IMR-90 (cell line): Measurements from ENCODE around the gene ANXA4. TPM values are rescaled to one million over a fixed set of nuclear protein-coding genes. Genes with fewer than 3 reads are reported as not detected.

ENCODE experiments used
- ATAC-seq: fragments of 200-7000 bp; cut with Tn5 transposase; 2 replicates; pipeline ENCODE4 v1.9.1; 2020; ENCODE audit warnings: low read depth, mild to moderate bottlenecking, moderate library complexity
- BruUV-seq: library from RNA; stranded (reverse); fragments of 400-500 nt; replicated peaks from 2 replicates; lab custom pipeline; 2021; lab: Mats Ljungman, UMichigan
- CTCF ChIA-PET: fragments of 300-600 bp; formaldehyde crosslinking; extraction: SDS; loops from one replicate; lab custom pipeline; 2021; ENCODE audit warnings: antibody characterized with exemption; lab: Yijun Ruan, JAX
- POLR2A ChIA-PET: fragments of 300-600 bp; sonication (Branson Sonifier 250); formaldehyde crosslinking; loops from one replicate; lab custom pipeline; 2022; ENCODE audit warnings: antibody characterized with exemption; ENCODE audit not compliant: unreplicated experiment; lab: Charles Lee
- DNase-seq: peaks from one replicate; pipeline ENCODE4 v3.0.0; 2013
- H2AFZ ChIP-seq: replicated peaks from 2 replicates; pipeline ENCODE3; 2013; ENCODE audit warnings: low read length, mild to moderate bottlenecking; ENCODE audit not compliant: poor library complexity
- H2AK5ac ChIP-seq: 2 replicates; pipeline ENCODE4 v1.6.1; 2013; ENCODE audit warnings: low read depth, low read length, inconsistent platforms
- H2AK9ac ChIP-seq: replicated peaks from 2 replicates; pipeline ENCODE3; 2013; ENCODE audit warnings: mild to moderate bottlenecking, low read depth, low read length, moderate library complexity; ENCODE audit not compliant: poor library complexity
- H2BK120ac ChIP-seq: 2 replicates; pipeline ENCODE4 v1.6.1; 2013; ENCODE audit warnings: low read depth, low read length, inconsistent platforms
- H2BK15ac ChIP-seq: 3 replicates; pipeline ENCODE4 v1.6.1; 2013; ENCODE audit warnings: low read depth, low read length, inconsistent platforms
- H2BK20ac ChIP-seq: 2 replicates; pipeline ENCODE4 v1.6.1; 2013; ENCODE audit warnings: low read depth, mild to moderate bottlenecking, inconsistent platforms, low read length, moderate library complexity
- H2BK5ac ChIP-seq: 2 replicates; pipeline ENCODE4 v1.6.1; 2013; ENCODE audit warnings: mild to moderate bottlenecking, low read depth, low read length, inconsistent platforms; ENCODE audit not compliant: poor library complexity, severe bottlenecking
- H3K14ac ChIP-seq: replicated peaks from 2 replicates; pipeline ENCODE4 v1.6.1; 2013; ENCODE audit warnings: low read depth, low read length, inconsistent platforms
- H3K18ac ChIP-seq: 2 replicates; pipeline ENCODE4 v1.6.1; 2013; ENCODE audit warnings: low read depth, low read length, control low read depth
- H3K23ac ChIP-seq: 2 replicates; pipeline ENCODE4 v1.6.1; 2013; ENCODE audit warnings: low read depth, low read length, inconsistent platforms
- H3K27ac ChIP-seq: 2 replicates; pipeline ENCODE4 v1.5.1; 2013; ENCODE audit warnings: mild to moderate bottlenecking, control low read depth, low read length; ENCODE audit not compliant: insufficient read depth
- H3K27me3 ChIP-seq: 2 replicates; pipeline ENCODE4 v1.6.1; 2013; ENCODE audit warnings: low read length; ENCODE audit not compliant: control insufficient read depth, insufficient read depth
- H3K36me3 ChIP-seq: 2 replicates; pipeline ENCODE4 v1.6.1; 2013; ENCODE audit warnings: low read length, mixed read lengths; ENCODE audit not compliant: control insufficient read depth, insufficient read depth
- H3K4ac ChIP-seq: 2 replicates; pipeline ENCODE4 v1.6.1; 2013; ENCODE audit warnings: low read depth, low read length, inconsistent platforms
- H3K4me1 ChIP-seq: 2 replicates; pipeline ENCODE4 v1.6.1; 2013; ENCODE audit warnings: low read length, mixed read lengths; ENCODE audit not compliant: control insufficient read depth, insufficient read depth
- H3K4me2 ChIP-seq: 2 replicates; pipeline ENCODE4 v1.6.1; 2013; ENCODE audit warnings: low read depth, mild to moderate bottlenecking, control low read depth, low read length, moderate library complexity
- H3K4me3 ChIP-seq: 2 replicates; pipeline ENCODE4 v1.5.1; 2013; ENCODE audit warnings: low read depth, mild to moderate bottlenecking, control low read depth, low read length, moderate library complexity; ENCODE audit not compliant: insufficient read depth
- H3K56ac ChIP-seq: 2 replicates; pipeline ENCODE4 v1.6.1; 2013; ENCODE audit warnings: low read length, inconsistent platforms; ENCODE audit not compliant: insufficient read depth; ENCODE audit errors: extremely low read depth
- H3K79me1 ChIP-seq, 2 experiments: 2 replicates each; pipeline ENCODE4 v1.6.1; 2013; ENCODE audit warnings: low read length in 2 of 2, inconsistent platforms in 1 of 2, low read depth in 1 of 2
- H3K9ac ChIP-seq: 2 replicates; pipeline ENCODE4 v1.6.1; 2013; ENCODE audit warnings: low read depth, low read length, control low read depth
- H3K9me1 ChIP-seq: 2 replicates; pipeline ENCODE4 v1.6.1; 2013; ENCODE audit warnings: low read length, inconsistent platforms; ENCODE audit not compliant: insufficient read depth
- H3K9me3 ChIP-seq: 2 replicates; pipeline ENCODE4 v1.6.1; 2013; ENCODE audit warnings: low read length; ENCODE audit not compliant: control insufficient read depth, insufficient read depth
- H4K20me1 ChIP-seq: 2 replicates; pipeline ENCODE4 v1.6.1; 2013; ENCODE audit warnings: low read length, inconsistent platforms; ENCODE audit not compliant: insufficient read depth
- H4K5ac ChIP-seq: 2 replicates; pipeline ENCODE4 v1.6.1; 2013; ENCODE audit warnings: mild to moderate bottlenecking, low read depth, low read length, control low read depth
- H4K8ac ChIP-seq, 2 experiments: 2 replicates each; pipeline ENCODE4 v1.6.1; 2013; ENCODE audit warnings: low read depth in 2 of 2, low read length in 2 of 2, control low read depth in 1 of 2, inconsistent platforms in 1 of 2
- H4K91ac ChIP-seq: 2 replicates; pipeline ENCODE4 v1.6.1; 2013; ENCODE audit warnings: low read depth, low read length, inconsistent platforms; ENCODE audit not compliant: insufficient read depth
- BHLHE40 ChIP-seq: fragments of 150-350 bp; IDR thresholded peaks from 2 replicates; pipeline ENCODE4 v1.6.1; 2016; ENCODE audit warnings: mild to moderate bottlenecking, low read depth, low read length
- CHD1 ChIP-seq: IDR thresholded peaks from 2 replicates; pipeline ENCODE4 v1.6.1; 2012; ENCODE audit warnings: low read depth, low read length, improper control_type of control experiment
- CTCF ChIP-seq: conservative IDR thresholded peaks from 2 replicates; pipeline ENCODE4 v1.5.1; 2012; ENCODE audit warnings: mild to moderate bottlenecking, low read depth, low read length, improper control_type of control experiment
- ELK1 ChIP-seq: fragments of 150-350 bp; IDR thresholded peaks from 2 replicates; pipeline ENCODE4 v1.6.1; 2016; ENCODE audit warnings: low read depth, mild to moderate bottlenecking, low read length, moderate library complexity, borderline replicate concordance
- FOS ChIP-seq: fragments of 150-350 bp; IDR thresholded peaks from 2 replicates; pipeline ENCODE4 v1.6.1; 2016; ENCODE audit warnings: low read depth, low read length
- MAFK ChIP-seq: IDR thresholded peaks from 2 replicates; pipeline ENCODE4 v1.6.1; 2012; ENCODE audit warnings: low read depth, low read length, improper control_type of control experiment
- MAZ ChIP-seq: IDR thresholded peaks from 2 replicates; pipeline ENCODE4 v1.6.1; 2012; ENCODE audit warnings: low read depth, mild to moderate bottlenecking, low read length, improper control_type of control experiment, moderate library complexity, borderline replicate concordance
- MXI1 ChIP-seq: IDR thresholded peaks from 2 replicates; pipeline ENCODE4 v1.6.1; 2012; ENCODE audit warnings: low read depth, mild to moderate bottlenecking, low read length, moderate library complexity, borderline replicate concordance
- NFE2L2 ChIP-seq: fragments of 150-350 bp; IDR thresholded peaks from 2 replicates; pipeline ENCODE4 v1.6.1; 2016; ENCODE audit warnings: low read depth, mild to moderate bottlenecking, low read length
- POLR2A ChIP-seq: IDR thresholded peaks from 2 replicates; pipeline ENCODE4 v1.6.1; 2012; ENCODE audit warnings: mild to moderate bottlenecking, low read depth, low read length
- RAD21 ChIP-seq: IDR thresholded peaks from 2 replicates; pipeline ENCODE4 v1.6.1; 2012; ENCODE audit warnings: low read length, improper control_type of control experiment
- RCOR1 ChIP-seq: IDR thresholded peaks from 2 replicates; pipeline ENCODE4 v1.6.1; 2012; ENCODE audit warnings: mild to moderate bottlenecking, low read length, improper control_type of control experiment; ENCODE audit not compliant: insufficient replicate concordance
- RFX5 ChIP-seq: IDR thresholded peaks from 2 replicates; pipeline ENCODE4 v1.8.0; 2012; ENCODE audit warnings: low read depth, mild to moderate bottlenecking, low read length, moderate library complexity
- SMC3 ChIP-seq: fragments of 150-350 bp; IDR thresholded peaks from 2 replicates; pipeline ENCODE4 v1.6.1; 2016; ENCODE audit warnings: low read depth, mild to moderate bottlenecking, antibody characterized with exemption, low read length, moderate library complexity
- USF2 ChIP-seq: fragments of 150-350 bp; IDR thresholded peaks from 2 replicates; pipeline ENCODE4 v1.6.1; 2017; ENCODE audit warnings: mild to moderate bottlenecking, antibody characterized with exemption, low read length, low read depth
- WGBS, 2 experiments: methylation state at CpG; one replicate each; pipeline versions ENCODE4 v1.1.5 to v1.1.7; 2013; ENCODE audit warnings: missing lambda C conversion rate in 2 of 2; ENCODE audit not compliant: insufficient read length in 1 of 2; ENCODE audit errors: extremely low coverage in 2 of 2; 5-methylcytosine and 5-hydroxymethylcytosine counted together
- dilution Hi-C: fragments of 300-500 bp; cut with HindIII; formaldehyde crosslinking; loops from one replicate; pipeline ENCODE4 v1.14.3; 2018; ENCODE audit warnings: low sequenced_read_pairs; ENCODE audit not compliant: unreplicated experiment
- in situ Hi-C: fragments of 300-500 bp; cut with MboI; formaldehyde crosslinking; loops from 3 replicates; pipeline ENCODE4 v1.14.3; 2019; ENCODE audit warnings: low sequenced_read_pairs, inconsistent platforms, mixed read lengths
- intact Hi-C: fragments of 100-400 bp; cut with micrococcal nuclease; formaldehyde crosslinking; loops from 2 replicates; pipeline ENCODE4 v1.10.0; 2022
- polyA plus RNA-seq, 3 experiments: library from polyadenylated mRNA; depleted of rRNA; stranded (reverse); fragments of >200 nt; gene quantifications; 2 replicates each; pipeline ENCODE4 v1.2.3, GENCODE V29; 2012; ENCODE audit warnings: low replicate concordance in 1 of 3
- total RNA-seq: library from RNA; depleted of rRNA; stranded (reverse); fragments of >200 nt; gene quantifications from 2 replicates; pipeline ENCODE4 v1.2.3, GENCODE V29; 2012

Gene ANXA4
- total and polyA plus RNA-seq, 2 of the 4 experiments (the other 2 are of a cell fraction) = 22.2 to 72.0 TPM

- WGBS, 2 experiments = no CpG with 5 or more reads among the region's 1 CpG
- no peak overlapping the region for H2BK120ac ChIP-seq
- no peaks in the 10 kb centered on the region for H3K9me3 ChIP-seq
- H2BK20ac ChIP-seq = no peak overlapping the region
- H3K36me3 ChIP-seq = no peaks in the 10 kb centered on the region
- H2BK15ac ChIP-seq = no peak overlapping the region
- in situ Hi-C loops (loop anchor here (25.0 kb wide), 1 partner anchor 329 kb away; no protein-coding TSS in a partner anchor), dilution Hi-C loops (no loop called here), intact Hi-C loops (no loop called here)
- no peak overlapping the region for H3K9ac ChIP-seq
- H4K8ac ChIP-seq = no peak overlapping the region
- no peak overlapping the region for H4K5ac ChIP-seq
- no peak overlapping the region for H3K56ac ChIP-seq
- no peak overlapping the region for H3K4ac ChIP-seq
- ATAC-seq (no peak), DNase-seq (peak; percentile 34)
- BruUV-seq = no TSS peak
- H2AFZ ChIP-seq = no peak overlapping the region
- no peak overlapping the region for H4K91ac ChIP-seq
- no peak overlapping the region for H2AK9ac ChIP-seq
- H3K27me3 ChIP-seq = no peaks in the 10 kb centered on the region
- H3K23ac ChIP-seq = no peak overlapping the region
- no peaks in the 10 kb centered on the region for H3K79me1 ChIP-seq
- H3K4me1 ChIP-seq = peaks cover 2% of the 10 kb centered on the region; the same call in 1 of the 2 replicates
- H3K4me3 ChIP-seq = no peak overlapping the region
- POLR2A ChIA-PET = interaction anchor here (0.6 kb wide), 2 partner anchors 87 to 88 kb away, joined by 3 read pairs; no protein-coding TSS in a partner anchor
- no peak overlapping the region for H2AK5ac ChIP-seq
- no peak overlapping the region for H3K18ac ChIP-seq
- H3K27ac ChIP-seq = no peak overlapping the region
- H3K9me1 ChIP-seq = peaks cover 2% of the 10 kb centered on the region; the same call in 1 of the 2 replicates
- H2BK5ac ChIP-seq = no peak overlapping the region
- no peak overlapping the region for H3K4me2 ChIP-seq
- no peaks in the 10 kb centered on the region for H4K20me1 ChIP-seq
- CTCF ChIA-PET = interaction anchor here (0.6 to 6.2 kb wide), 3 partner anchors 8 to 85 kb away, joined by 3 to 31 read pairs (median 8); no protein-coding TSS in a partner anchor
- H3K14ac ChIP-seq = no peak overlapping the region
- no peak for TF ChIP-seq SMC3
- no peak for TF ChIP-seq RFX5
- TF ChIP-seq FOS = no peak
- no peak for TF ChIP-seq MAZ
- no peak for TF ChIP-seq POLR2A
- TF ChIP-seq RCOR1 = no peak
- TF ChIP-seq CHD1 = no peak
- no peak for TF ChIP-seq NFE2L2
- no peak for TF ChIP-seq USF2
- no peak for TF ChIP-seq RAD21
- no peak for TF ChIP-seq MAFK
- no peak for TF ChIP-seq CTCF
- TF ChIP-seq MXI1 = no peak
- TF ChIP-seq ELK1 = no peak
- no peak for TF ChIP-seq BHLHE40
These were observed 8.4 kb upstream of the ANXA4 start for GRCh38 chr2:69733342-69734034.
